Skin epidermis (tissue), 12 donors: ENCODE measurements around the gene MYH7B.

Source experiments
- H3K27ac ChIP-seq, 21 experiments: fragments of 200-600 bp; sonication (generic) in 11 of 21; one replicate each; pipeline ENCODE4 v1.5.0; 2020; ENCODE audit warnings: mild to moderate bottlenecking in 3 of 21, inconsistent platforms in 2 of 21, moderate library complexity in 2 of 21
- H3K4me3 ChIP-seq, 7 experiments: fragments of 200-600 bp; sonication (generic) in 2 of 7; one replicate each; pipeline ENCODE4 v1.5.0; 2020; ENCODE audit warnings: inconsistent platforms in 2 of 7, mild to moderate bottlenecking in 2 of 7, moderate library complexity in 1 of 7

MYH7B gene

DNA sequence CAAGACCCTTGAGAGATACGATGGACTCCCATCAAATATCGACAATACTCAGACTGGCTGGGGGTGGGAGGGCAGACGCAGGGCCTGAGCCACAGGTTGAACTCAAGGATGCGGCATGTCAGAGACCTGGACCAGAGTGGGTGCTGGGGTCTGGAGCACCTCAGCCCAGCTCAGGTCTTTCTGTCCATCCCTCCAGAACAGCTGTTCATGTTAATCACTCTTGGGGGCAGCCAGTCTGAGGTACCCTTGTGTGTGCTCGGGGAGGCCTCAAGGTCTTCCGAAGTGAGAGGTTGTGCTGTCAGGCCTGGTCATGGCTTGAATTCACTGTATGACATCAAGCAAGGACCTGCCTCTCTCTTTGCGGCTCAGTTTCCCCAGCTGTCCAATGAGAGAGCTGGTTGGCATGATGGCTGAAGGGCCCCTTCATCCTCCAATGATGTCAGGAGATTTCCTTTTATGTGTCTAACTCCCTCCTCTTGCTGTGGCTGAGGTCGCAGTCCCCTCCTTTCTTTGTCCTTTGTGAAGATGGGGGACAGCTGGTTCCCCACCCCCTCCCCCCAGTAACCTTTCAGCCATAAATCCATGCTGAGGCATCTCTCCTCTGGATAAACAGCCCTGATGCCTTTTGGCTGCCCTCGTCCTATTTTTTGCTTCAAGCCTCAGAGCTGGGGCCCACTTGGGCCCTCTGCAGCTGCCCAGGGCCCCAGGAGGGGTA, 15.3 kb downstream of the MYH7B start:
- Histone ChIP-seq H3K4me3 (no peak overlapping the region), H3K27ac (no peak overlapping the region)

DNA sequence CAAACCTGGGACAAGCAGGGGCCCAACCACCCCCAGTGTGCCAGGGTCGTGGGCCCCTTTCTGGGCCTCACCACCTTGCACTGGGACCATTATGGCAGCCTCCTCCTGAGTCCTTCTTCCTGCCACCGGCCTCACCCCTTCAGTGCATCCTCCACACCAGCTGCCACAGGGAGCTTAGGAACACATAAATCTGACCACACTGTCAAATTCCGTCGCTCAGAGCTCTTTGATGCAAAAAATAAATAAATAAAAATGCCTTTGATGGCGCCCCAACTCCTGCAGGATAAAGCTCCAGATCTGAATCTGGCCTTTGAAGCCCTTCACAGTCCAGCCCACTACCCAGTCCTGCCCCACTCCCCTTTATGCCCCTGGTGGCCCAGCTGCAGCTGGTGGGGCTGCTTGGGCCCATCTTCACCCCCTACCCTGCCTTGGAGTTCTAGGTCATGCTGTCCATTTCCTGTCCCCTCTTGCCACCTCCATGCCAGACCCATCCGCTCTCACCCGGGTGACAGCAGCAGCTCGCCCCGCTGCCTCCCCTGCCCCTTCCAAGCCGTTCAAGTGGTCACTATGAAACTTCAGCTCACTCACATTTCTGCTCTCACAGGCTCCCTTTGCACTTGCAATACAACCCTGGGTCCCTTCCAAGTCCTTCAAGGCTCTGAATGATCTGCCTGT, 16.0 kb downstream of the MYH7B start:
- Histone ChIP-seq H3K27ac (no peak overlapping the region), H3K4me3 (no peak overlapping the region)

DNA sequence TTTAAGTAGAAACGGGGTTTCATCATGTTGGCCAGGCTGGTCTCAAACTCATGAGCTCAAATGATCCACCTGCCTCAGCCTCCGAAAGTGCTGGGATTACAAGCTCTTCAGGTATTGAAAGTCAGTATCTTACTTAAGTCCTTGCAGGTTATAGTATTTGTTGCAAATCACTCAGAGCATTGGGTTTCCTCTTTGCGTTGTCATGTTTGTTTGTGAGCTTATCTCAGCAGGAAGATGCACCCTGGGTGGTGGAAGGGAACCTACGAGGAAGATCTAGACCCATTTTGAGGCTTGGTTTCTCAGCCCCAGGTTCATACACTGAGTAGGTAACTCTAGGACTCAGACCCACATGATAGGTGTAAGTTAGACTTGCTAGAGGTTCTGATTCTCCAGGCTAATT, 18.6 kb downstream of the MYH7B start:
- Histone ChIP-seq H3K27ac (no peak overlapping the region), H3K4me3 (no peak overlapping the region)

DNA sequence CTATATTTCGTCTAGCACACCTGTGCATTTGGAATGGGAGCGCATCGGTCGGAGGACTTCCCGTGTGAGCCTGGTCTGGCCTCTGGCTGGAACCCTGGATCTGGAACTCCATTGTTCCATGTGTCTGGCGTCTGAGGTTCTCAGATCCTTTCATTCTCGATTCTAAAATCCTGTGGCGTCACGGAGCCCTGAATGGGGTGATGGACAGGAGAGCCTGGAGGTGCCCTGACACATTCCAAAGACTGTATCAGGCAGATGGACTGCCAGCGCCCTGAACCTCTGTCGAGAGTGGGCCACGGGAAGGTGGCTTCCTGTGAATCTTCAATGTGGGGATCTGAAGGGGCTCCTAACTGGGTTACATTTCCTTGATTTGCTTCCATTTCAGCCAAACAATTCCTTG, 20.6 kb downstream of the MYH7B start:
- no peak overlapping the region for H3K27ac ChIP-seq
- H3K4me3 ChIP-seq, result no peak overlapping the region

DNA sequence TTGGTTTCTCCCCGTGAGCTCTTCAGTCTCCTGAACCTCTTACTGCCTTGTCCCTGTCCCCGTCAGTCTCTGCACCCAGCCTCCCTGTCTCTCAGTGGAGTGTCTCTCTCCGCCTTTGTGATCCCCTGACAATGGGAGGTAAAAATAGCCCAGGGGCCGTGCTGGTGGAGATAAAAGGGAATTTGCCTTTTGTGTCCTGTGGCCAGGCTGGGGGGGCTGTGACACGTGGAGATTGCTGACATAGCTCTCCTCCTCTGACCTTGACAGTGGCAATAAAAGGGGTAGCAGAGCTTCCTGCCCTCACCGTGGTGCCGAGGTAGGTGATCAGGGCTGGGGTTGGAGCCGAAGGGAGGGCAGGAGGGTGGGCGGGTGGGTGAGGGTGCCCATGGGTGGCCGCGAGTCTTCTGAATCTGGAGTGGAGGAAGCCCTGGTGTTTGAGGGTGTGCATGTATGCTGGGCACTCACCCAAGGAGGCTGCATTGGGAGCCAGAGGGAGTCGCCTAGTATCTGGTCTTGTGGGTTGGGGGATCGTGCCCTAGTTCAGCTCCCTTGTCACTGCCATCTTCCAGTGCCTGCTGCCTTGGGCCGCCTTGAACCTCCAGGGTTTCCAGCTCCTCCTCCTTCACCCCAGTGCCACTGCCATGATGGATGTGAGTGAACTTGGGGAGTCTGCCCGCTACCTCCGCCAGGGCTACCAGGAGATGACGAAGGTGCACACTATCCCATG, 21.9 kb downstream of the MYH7B start:
- Histone ChIP-seq H3K27ac (no peak overlapping the region), H3K4me3 (no peak overlapping the region)

DNA sequence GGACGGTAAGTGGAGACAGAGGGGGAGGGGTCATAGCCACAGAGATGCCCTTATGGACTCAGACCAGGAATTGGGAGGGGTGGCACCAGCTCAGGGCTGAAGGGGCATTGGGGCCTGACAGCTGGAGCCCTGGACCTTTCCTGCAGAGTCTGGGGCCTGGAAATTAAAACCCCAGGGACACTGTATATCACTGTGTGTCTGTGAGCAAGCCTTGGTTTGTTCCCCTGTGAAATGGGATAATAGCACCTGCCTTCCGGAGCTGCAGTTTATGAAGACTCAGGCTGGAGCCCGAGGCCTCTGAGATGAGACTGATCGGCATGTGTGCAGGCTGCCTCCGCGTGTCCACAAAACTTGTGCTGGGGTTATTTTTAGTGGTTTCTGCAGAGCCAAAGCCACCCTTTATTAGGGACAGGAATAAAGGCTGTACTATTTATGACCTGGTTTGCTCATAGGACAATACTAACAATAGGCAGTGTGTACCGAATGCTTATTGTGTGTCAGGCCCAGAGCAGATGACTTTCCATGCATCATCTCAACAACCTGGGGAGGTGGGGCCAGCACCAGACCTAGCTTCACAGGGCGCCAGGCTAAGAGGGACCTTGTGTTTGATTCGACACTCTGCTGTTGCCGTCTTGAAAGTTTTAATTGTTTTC, 22.6 kb downstream of the MYH7B start:
- Histone ChIP-seq H3K27ac (no peak overlapping the region), H3K4me3 (no peak overlapping the region)

DNA sequence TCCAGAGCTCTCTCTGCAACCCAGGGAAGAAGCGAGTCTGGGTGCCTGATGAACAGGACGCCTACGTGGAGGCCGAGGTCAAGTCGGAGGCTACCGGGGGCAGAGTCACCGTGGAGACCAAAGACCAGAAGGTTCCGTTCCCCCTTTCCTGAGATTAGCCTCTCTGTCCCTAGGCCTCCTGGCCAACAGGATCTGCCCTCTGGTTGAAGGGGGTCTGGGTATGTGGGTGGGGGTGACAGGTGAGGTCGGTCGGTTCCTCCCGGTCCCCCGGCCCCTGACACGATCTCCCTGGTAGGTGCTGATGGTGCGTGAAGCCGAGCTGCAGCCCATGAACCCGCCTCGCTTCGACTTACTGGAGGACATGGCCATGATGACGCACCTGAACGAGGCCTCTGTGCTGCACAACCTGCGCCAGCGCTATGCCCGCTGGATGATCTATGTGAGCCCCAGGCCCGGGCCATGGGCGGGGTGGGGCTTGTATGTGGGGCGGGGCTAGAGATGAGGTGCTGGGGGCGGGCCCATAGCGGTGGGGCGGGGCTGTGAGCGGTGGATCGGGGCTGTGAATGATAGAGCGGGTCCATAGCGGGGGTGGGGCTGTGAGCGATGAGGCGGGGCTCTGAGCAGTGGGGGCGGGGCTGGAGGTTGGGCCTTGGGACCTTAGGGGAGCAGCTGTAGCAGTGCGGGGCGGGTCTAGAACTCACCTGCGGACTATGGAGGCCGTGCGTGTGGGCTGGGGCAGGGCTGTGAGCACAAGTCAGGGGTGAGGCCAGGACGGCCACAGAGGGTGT, 23.9 kb downstream of the MYH7B start:
- no peak overlapping the region for H3K4me3 ChIP-seq
- H3K27ac ChIP-seq, result no peak overlapping the region

DNA sequence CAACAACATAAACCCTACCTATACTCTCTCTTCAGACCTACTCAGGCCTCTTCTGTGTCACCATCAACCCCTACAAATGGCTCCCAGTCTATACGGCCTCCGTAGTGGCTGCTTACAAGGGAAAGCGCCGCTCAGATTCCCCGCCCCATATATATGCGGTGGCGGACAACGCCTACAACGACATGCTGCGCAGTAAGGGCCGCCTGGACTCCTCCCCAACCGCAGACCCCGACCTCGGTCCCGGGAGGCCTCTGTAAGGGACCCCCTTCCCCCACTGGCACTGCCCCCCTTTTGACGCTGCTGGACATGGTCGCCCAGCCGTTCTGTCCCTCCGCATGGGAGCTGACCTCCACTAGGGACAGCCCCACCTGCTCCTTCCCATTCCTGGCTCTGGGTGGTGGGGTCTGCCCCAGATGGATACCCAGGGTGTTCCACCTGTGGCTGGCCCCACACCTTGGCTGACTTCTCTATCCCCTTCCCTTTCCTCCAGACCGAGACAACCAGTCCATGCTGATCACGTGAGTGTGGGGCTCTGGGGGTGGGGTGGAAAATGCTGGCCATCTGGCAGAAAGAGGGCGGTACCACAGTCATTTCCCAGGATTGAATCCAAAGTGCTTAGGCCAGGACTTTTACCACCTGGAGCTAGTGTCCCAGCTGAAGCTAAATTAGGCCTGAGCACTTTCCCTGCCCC, 25.0 kb downstream of the MYH7B start:
- no peak overlapping the region for H3K27ac ChIP-seq
- no peak overlapping the region for H3K4me3 ChIP-seq

DNA sequence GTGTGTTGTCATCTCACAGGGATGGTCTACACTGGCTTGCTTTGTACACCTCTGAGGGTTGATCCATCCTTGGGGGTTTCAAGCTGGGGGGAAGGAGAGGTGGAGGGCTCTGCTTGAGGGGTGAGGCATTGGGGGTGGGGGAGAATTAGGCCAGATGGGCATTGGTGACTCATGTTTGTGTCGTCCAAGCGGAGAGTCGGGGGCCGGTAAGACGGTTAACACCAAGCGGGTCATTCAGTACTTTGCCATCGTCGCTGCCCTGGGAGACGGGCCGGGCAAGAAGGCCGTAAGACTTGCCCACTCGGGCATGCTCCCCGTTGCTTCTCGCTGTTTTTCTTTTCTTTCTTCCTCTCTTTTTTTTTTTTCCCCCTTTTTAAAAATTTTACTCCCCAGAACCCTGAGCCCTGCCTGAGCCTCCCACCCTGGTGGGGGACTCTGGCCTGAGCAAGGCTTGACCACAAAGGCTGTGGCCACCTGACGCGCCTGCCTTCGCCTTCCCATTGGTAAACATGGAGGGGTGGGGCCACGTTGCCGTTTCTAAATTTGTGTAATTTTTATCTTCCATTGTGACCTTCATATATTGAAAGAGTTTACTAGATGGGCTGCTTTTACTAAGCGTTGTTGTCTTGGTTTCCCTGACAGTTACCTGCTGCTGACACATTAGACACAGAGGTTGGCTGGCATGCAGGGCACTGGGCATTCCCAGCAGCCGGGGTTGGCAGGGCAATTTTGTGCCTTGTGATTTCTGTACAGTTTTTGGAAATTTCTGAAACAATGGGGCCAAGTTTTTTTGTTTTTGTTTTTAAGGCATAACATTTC, 26.8 kb downstream of the MYH7B start:
- H3K27ac ChIP-seq, result no peak overlapping the region
- H3K4me3 ChIP-seq, result no peak overlapping the region

DNA sequence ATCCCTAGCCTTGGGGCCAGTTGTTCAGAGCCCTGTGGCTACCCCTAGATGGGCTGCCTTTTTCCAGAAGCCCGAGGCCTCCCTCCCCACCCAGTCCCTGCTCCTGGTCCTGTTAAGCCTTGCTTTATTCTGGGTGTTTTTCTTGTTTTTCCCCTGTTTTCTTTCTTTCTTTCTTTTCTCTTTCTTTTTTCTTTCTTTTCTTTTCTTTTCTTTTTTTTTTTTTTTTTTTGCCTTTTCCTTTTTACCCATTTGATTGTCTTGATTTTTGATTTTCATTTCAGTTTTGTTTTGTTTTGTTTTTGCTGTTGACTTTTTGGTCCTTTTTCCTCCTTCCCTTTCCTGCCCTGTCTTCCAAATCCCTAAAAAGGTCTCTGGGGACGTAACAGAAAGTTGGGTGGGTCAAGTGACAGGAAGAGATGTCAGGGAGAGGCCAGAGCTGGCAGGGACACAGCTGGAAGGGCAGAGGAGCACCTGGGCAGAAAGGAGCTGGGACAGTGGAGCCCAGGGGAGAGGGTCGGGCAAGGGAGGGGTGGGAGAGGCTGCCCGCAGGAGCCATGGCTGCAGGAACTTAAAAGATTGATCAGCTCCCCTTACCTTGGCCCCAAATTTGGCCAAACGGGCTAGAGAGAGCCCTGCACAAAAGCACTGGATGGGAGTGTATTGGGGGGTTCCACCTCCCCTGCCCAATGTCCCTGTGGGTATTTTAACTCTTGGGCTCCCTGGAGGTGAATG, 27.6 kb downstream of the MYH7B start:
- Histone ChIP-seq H3K27ac (no peak overlapping the region), H3K4me3 (no peak overlapping the region)

DNA sequence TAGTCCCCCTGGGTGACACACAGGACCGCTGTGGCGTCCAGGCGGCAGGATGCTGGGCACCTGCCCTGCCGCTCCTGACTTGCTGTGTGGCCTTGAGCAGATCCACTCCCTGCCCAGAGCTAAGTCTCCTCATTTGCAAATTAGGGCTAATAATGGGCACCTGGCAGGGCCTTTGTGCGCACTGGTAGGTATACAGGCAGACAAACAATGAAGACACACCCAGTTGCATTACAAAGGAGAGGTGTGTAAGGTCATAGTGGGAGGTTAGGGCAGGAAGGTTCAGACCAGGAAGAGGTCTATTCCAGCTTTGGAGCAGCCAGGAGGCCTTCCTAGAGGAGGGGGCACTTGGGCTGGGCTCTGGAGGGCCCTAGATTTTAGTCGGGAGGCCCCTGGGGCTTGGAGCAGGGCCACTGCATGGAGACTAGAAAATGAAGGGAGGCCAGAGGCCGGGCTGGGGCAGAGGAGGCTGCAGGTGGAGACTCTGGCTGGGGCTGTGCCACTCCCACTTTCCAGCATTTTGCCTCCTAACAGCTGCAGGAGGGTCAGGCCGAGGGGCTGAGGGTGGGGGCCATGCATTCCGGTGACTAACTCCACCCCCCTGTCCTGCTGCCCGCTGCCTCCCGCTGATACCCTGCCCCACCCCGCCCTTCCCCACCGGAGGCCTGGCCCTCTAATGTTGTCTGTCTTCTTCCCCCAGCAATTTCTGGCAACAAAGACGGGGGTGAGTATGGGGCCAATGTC, 28.5 kb downstream of the MYH7B start:
- no peak overlapping the region for H3K4me3 ChIP-seq
- H3K27ac ChIP-seq, result no peak overlapping the region

DNA sequence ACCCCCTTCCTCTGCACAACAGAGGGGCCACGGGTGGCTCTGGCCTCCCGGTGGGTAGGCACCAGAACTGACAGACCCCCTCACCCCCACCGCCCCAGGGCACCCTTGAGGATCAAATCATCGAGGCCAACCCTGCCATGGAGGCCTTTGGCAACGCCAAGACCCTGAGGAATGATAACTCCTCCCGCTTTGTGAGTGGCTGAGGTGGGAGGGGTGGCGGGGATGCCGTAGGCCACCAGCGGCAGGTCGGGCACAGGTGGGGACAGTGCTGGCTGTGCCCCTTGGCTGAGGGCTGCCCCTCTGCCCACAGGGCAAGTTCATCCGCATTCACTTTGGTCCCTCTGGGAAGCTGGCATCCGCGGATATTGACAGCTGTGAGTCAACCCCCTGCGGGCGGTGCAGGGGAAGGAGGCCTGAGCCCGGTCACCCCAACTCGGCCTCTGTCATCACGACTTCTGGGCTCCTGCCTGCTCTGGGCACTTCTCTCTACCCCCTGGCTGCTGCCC, 29.1 kb downstream of the MYH7B start:
- H3K4me3 ChIP-seq, result no peak overlapping the region
- no peak overlapping the region for H3K27ac ChIP-seq

DNA sequence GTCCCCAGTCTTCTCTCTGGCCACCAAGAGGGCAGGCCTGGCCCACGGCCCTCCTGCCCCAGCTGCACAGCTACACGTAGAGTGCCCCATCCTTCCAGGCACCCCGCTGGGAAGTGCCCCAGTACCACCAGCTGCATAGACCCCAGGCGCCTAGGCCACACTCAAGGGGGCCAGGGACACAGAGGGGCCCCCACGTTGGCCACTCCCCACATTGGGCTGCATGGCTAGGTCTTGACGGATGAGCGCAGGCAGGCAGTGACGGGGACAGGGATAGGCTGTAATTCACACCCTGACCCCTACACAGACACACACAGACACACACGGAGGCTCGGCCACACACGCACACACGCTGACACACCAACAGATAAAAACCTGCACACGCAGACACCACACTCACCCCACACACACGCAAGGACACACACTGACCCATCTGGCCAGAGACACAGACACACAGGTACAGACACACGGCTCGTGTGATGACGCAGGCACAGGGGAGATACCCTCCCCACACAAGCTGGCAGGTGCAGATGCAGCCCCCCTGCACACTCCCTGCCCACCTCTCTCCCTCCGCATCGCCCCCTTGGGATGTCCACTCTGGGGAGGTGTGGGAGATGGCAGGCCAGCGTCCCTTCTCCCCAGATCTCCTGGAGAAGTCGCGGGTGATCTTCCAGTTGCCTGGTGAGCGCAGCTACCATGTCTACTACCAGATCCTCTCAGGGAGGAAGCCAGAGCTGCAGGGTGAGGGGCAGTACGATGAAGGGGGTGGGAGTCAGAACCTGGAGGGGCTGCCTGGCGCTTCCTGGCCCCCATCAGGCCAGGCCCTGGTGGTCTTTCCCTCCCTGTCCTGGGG, 30.0 kb downstream of the MYH7B start:
- H3K27ac ChIP-seq, result no peak overlapping the region
- H3K4me3 ChIP-seq, result no peak overlapping the region

DNA sequence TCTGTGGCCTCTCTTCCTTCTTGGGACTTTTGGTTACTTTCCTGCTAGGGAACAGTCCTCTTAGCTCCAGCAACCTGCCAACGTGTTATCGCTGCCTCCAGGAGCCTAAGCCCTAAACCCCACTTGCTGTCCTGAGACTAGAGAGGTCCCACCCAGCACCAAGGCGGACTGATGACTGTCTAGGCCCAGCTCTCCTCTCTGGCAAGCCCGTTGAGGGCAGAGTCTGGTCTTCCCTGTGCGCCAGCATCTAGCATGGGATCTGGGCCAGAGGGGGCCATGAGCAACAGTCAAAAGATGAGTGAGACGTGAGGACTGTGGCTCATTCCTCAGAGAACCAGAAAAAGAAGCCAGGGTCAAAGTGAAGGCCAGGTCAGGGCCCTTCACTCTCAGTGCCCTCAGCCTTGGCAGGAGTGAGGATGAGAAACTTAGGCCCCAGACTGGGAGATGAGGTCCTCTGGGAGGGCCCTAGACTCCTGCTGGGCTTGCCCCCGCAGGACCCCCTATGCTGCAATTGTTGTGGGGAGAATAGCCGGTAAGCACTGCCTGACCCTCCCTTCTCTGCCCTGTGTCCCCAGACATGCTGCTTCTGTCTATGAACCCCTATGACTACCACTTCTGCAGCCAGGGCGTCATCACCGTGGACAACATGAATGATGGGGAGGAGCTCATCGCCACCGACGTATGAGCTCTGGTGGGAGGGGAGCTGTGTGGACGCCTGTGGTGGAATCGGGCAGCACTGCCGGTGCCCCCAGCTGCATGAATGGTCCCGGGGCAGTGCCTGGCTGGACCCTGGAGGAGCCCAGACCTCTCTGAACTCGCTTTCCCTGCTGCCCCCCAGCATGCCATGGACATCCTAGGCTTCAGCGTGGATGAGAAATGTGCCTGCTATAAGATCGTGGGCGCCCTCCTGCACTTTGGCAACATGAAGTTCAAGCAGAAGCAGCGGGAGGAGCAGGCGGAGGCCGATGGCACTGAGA, 30.9 kb downstream of the MYH7B start:
- Histone ChIP-seq H3K4me3 (no peak overlapping the region), H3K27ac (no peak overlapping the region)
